K562 (cell line): ENCODE results near the gene NUP210. TPM values are rescaled to one million over a fixed set of nuclear protein-coding genes. Genes with fewer than 3 reads are reported as not detected.

Experiments used
- BACH1 ChIP-seq: fragments of 200-800 bp; sonication (Bioruptor generic); IDR thresholded peaks from 2 replicates; pipeline ENCODE4 v1.6.1; 2016; ENCODE audit warnings: missing genetic modification characterization, missing compliant biosample characterization
- BDP1 ChIP-seq: IDR thresholded peaks from 3 replicates; pipeline ENCODE4 v1.6.1; 2011; ENCODE audit not compliant: insufficient read length, insufficient read depth
- BRD4 ChIP-seq: fragments of 200-600 bp; sonication (generic); IDR thresholded peaks from 2 replicates; pipeline ENCODE4 v1.6.1; 2017; ENCODE audit warnings: inconsistent platforms
- DLX4 ChIP-seq: fragments of 250-450 bp; sonication (Bioruptor Pico); IDR thresholded peaks from 2 replicates; pipeline ENCODE4 v1.6.1; 2021; ENCODE audit warnings: mild to moderate bottlenecking
- DNMT1 ChIP-seq: fragments of 450-650 bp; IDR thresholded peaks from 2 replicates; pipeline ENCODE4 v1.6.1; 2016; ENCODE audit warnings: antibody characterized with exemption, mild to moderate bottlenecking
- EGR1 ChIP-seq: fragments of 450-650 bp; conservative IDR thresholded peaks from 2 replicates; pipeline ENCODE4 v1.6.1; 2017; ENCODE audit warnings: mild to moderate bottlenecking
- GABPB1 ChIP-seq: sonication (generic); formaldehyde crosslinking; IDR thresholded peaks from 2 replicates; pipeline ENCODE4 v1.8.0; 2022; ENCODE audit warnings: mild to moderate bottlenecking, missing genetic modification reagents
- MEIS2 ChIP-seq: fragments of 450-650 bp; IDR thresholded peaks from 2 replicates; pipeline ENCODE4 v1.6.1; 2014; ENCODE audit warnings: mild to moderate bottlenecking; ENCODE audit not compliant: partially characterized antibody
- MYBL2 ChIP-seq, 2 experiments: fragments of 450-650 bp in 1 of 2; sonication (generic) in 1 of 2; formaldehyde crosslinking in 1 of 2; IDR thresholded peaks; 2 replicates each; pipeline versions ENCODE4 v1.6.1 to v1.8.1; 2017 to 2022; ENCODE audit warnings: borderline replicate concordance in 1 of 2, inconsistent platforms in 1 of 2, low read depth in 1 of 2, mild to moderate bottlenecking in 1 of 2, missing genetic modification reagents in 1 of 2, moderate library complexity in 1 of 2
- PATZ1 ChIP-seq: fragments of 250-450 bp; sonication (Bioruptor Pico); IDR thresholded peaks from 2 replicates; pipeline ENCODE4 v1.5.0; 2020; ENCODE audit warnings: mild to moderate bottlenecking, borderline replicate concordance
- POLR2H ChIP-seq: IDR thresholded peaks from 2 replicates; pipeline ENCODE4 v1.6.1; 2016; ENCODE audit warnings: missing genetic modification characterization, low read depth, mild to moderate bottlenecking, control low read depth, missing compliant biosample characterization, moderate library complexity
- RBM15 ChIP-seq: fragments of 200-400 bp; formaldehyde crosslinking; IDR thresholded peaks from 2 replicates; pipeline ENCODE4 v1.6.1; 2018; ENCODE audit warnings: mild to moderate bottlenecking, low read length, moderate library complexity; ENCODE audit not compliant: insufficient read depth
- RBM17 ChIP-seq: fragments of 200-400 bp; formaldehyde crosslinking; IDR thresholded peaks from 2 replicates; pipeline ENCODE4 v1.6.1; 2017; ENCODE audit warnings: low read depth, mild to moderate bottlenecking, low read length, borderline replicate concordance
- RCOR1 ChIP-seq, 2 experiments: IDR thresholded peaks; 2 replicates each; pipeline ENCODE4 v1.6.1; 2012; ENCODE audit warnings: low read depth in 2 of 2, low read length in 2 of 2, borderline replicate concordance in 1 of 2, improper control_type of control experiment in 1 of 2
- RFX7 ChIP-seq: fragments of 250-450 bp; sonication (Bioruptor Pico); IDR thresholded peaks from 2 replicates; pipeline ENCODE4 v1.5.1; 2021; ENCODE audit warnings: mild to moderate bottlenecking
- RUNX1 ChIP-seq: sonication (generic); IDR thresholded peaks from 2 replicates; pipeline ENCODE4 v1.6.1; 2016; ENCODE audit warnings: antibody characterized with exemption, low read depth
- SMAD2 ChIP-seq: fragments of 150-350 bp; IDR thresholded peaks from 2 replicates; pipeline ENCODE4 v1.6.1; 2014; ENCODE audit warnings: low read depth, mild to moderate bottlenecking, low read length
- TOE1 ChIP-seq, 2 experiments: fragments of 450-650 bp in 1 of 2; sonication (generic) in 1 of 2; formaldehyde crosslinking in 1 of 2; IDR thresholded peaks; 2 replicates each; pipeline versions ENCODE4 v1.7.1 to v1.8.0; 2016 to 2022; ENCODE audit warnings: borderline replicate concordance in 2 of 2, mild to moderate bottlenecking in 2 of 2, antibody characterized with exemption in 1 of 2, inconsistent platforms in 1 of 2, low read depth in 1 of 2, missing genetic modification reagents in 1 of 2, moderate library complexity in 1 of 2
- USF1 ChIP-seq: sonication (generic); formaldehyde crosslinking; IDR thresholded peaks from 2 replicates; pipeline ENCODE4 v1.9.0; 2022; ENCODE audit warnings: mild to moderate bottlenecking, missing genetic modification reagents
- ZBED1 ChIP-seq: IDR thresholded peaks from 2 replicates; pipeline ENCODE4 v1.6.1; 2014
- ZNF239 ChIP-seq: fragments of 250-450 bp; sonication (Bioruptor Pico); IDR thresholded peaks from 2 replicates; pipeline ENCODE4 v1.4.0; 2020; ENCODE audit warnings: mild to moderate bottlenecking
- ZNF449 ChIP-seq: fragments of 250-450 bp; sonication (Bioruptor Pico); IDR thresholded peaks from 2 replicates; pipeline ENCODE4 v1.8.0; 2022; ENCODE audit warnings: moderate library complexity, mild to moderate bottlenecking, inconsistent platforms
- polyA plus RNA-seq, 8 experiments: library from polyadenylated mRNA; depleted of rRNA in 4 of 8; stranded (reverse) in 5 of 8; unstranded in 3 of 8; fragments of >200 nt; fragmentation: Nextera tagmentation in 2 of 8; fragmentation: Illumina TruSeq in 1 of 8; extraction: Ambion mirVana in 2 of 8; extraction: Trizol in 1 of 8; gene quantifications; 2 replicates each; pipeline versions ENCODE4 v1.2.1 to v1.2.3, GENCODE V29; 2011 to 2014; ENCODE audit warnings: inconsistent platforms in 1 of 8, missing spikeins in 1 of 8
- total RNA-seq, 7 experiments: library from RNA; depleted of rRNA in 6 of 7; stranded (reverse); fragments of >200 nt in 6 of 7; fragmentation: Illumina TruSeq in 2 of 7; extraction: Trizol in 2 of 7; gene quantifications; 2 replicates each; pipeline versions ENCODE4 v1.2.1 to v1.2.3, GENCODE V29; 2011 to 2021; ENCODE audit warnings: low replicate concordance in 1 of 7
- TF ChIP-seq, protein P1 (sequence below): sonication (generic); formaldehyde crosslinking; IDR thresholded peaks from 2 replicates; pipeline ENCODE4 v1.8.0; 2022; ENCODE audit warnings: mild to moderate bottlenecking, missing genetic modification reagents

Gene NUP210
- total and polyA plus RNA-seq, 9 of the 15 experiments (the other 6 are each of a cell fraction or from before 2014, with no cell fraction given), result 1.2 to 138 (median 44.0) TPM

GRCh38 chr3:13277860-13278531, 142.1 kb downstream of the NUP210 start (continued):
- TF ChIP-seq, protein P1, sequence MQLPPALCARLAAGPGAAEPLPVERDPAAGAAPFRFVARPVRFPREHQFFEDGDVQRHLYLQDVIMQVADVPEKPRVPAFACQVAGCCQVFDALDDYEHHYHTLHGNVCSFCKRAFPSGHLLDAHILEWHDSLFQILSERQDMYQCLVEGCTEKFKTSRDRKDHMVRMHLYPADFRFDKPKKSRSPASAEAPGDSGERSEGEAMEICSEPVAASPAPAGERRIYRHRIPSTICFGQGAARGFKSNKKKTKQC (CRISPR knock-in tag), result no peak
- TF ChIP-seq ZNF239 (CRISPR knock-in tag), result no peak
- TF ChIP-seq RBM15, result no peak
- TF ChIP-seq ZNF449 (CRISPR knock-in tag), result no peak
- no peak for TF ChIP-seq PATZ1 (CRISPR knock-in tag)
- peak; percentile 89 for TF ChIP-seq USF1 (CRISPR knock-in tag)
- no peak for TF ChIP-seq DLX4 (CRISPR knock-in tag)
- TF ChIP-seq BDP1, result no peak
- peak; percentile 64; the same call in 1 of the 2 replicates for TF ChIP-seq EGR1
- no peak for TF ChIP-seq GABPB1 (CRISPR knock-in tag)
- no peak for TF ChIP-seq POLR2H (tag)
- TF ChIP-seq BACH1 (tag), result no peak
- no peak for TF ChIP-seq BRD4
- TF ChIP-seq RUNX1, result no peak
- TF ChIP-seq TOE1 (IDR thresholded peaks at IDR 0.05; ENCODE audit: borderline replicate concordance), result no peak
- no peak for TF ChIP-seq TOE1 (CRISPR knock-in tag; IDR thresholded peaks at IDR 0.05; ENCODE audit: borderline replicate concordance, low read depth)
- TF ChIP-seq MEIS2, result peak; percentile 16
- no peak for TF ChIP-seq RFX7 (CRISPR knock-in tag)
- TF ChIP-seq SMAD2, result no peak
- no peak for TF ChIP-seq MYBL2 (IDR thresholded peaks at IDR 0.05; ENCODE audit: low read depth)
- TF ChIP-seq MYBL2 (CRISPR knock-in tag; IDR thresholded peaks at IDR 0.05; ENCODE audit: borderline replicate concordance), result no peak
- no peak for TF ChIP-seq DNMT1
- TF ChIP-seq RCOR1 (IDR thresholded peaks at IDR 0.05; ENCODE audit: borderline replicate concordance in 1 of 2, low read depth in 2 of 2, low read length in 2 of 2), result no peak
- TF ChIP-seq ZBED1, result no peak
- TF ChIP-seq RBM17, result no peak
